ENCODE measurements around the gene TTBK2.
"Not testable (repeated sequence)": the region's sequence is repeated elsewhere in the genome, so short reads cannot be mapped to it uniquely, and the experiment has no call there.

The TTBK2 gene

DNA sequence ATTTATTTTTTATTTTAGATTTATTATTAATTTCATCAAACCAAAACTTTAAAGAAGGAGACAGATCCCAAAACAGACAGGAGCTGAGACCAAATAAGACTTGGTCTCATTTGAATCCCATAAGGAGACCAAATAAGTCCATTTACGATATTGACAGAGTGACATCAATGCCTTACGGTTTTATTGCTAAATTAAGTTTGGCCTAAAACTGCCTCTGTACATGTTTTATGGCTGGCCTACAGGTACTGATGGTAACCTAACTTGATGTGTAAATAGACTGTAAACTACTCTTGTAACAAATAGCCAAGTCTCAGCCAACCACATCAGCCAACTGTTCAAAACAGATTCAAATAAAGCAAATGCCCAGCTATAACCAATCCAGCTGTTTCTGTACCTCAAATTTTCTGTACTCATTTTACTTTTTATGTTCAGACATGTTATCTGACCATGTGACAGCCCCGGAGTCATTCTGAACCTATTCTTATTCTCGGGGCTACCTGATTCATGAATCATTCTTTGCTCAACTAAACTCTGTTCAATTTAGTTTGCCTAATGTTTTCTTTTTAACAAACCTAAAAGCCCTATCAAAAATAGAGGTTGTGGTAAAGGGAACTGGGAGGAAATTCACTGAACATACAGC, 94.2 kb downstream of the TTBK2 start:
- no peak for DNase-seq (ENCODE audit: low read depth in 2 of 2)

DNA sequence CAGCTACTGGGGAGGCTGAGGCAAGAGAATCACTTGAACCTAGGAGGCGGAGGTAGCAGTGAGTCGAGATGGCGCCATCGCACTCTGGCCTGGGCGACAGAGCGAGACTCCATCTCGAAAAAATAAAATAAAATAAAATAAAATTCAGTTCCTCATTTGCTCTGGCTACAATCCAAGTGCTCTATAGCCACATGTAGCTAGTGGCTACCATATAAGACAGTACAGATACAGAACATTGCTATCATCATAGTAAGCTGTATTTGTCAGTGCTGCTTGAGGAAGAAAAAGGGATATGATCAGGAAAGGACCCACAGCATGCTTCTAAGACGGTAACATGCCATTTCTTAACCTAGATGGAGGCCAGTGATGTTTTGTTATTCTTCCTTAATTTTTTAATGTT, 95.0 kb downstream of the TTBK2 start:
- no peak for DNase-seq (ENCODE audit: low read depth in 2 of 2)

DNA sequence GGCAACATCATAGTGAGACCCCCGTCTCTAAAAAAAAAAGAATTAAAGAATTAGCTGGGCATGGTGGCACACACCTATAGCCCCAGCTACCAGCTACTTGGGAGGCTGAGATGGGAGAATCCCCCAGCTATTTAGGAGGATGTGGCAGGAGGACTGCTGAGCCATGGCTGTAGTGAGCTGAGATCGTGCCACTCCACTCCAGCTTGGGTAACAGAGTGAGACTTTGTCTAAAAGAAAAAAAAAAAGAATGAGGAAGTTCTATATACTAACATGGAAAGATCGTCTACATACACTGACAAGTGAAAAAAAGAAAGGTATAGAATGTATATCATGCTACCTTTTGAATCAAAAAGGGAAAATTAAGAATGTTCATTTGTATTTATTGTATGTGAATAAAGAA, 99.8 kb downstream of the TTBK2 start:
- DNase-seq (ENCODE audit: low read depth in 2 of 2), result no peak

DNA sequence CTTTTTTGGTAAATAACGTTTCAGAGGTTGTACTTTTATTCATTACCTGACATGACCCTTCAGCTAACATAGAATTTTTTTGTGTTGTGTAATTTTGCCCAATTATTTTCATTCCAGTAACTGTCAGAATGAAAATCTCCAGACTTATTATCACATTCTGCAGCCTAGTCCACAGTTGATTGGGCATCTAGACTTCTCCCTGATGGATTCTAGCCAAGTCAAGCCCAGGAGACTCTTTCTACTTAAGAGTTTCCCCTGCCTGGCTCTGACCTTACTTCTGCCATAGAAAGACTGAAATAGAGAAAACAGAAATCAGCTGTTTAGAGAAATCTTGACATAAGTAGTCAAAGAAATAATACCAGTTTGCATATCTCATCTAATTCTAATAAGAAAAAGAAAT, 100.8 kb downstream of the TTBK2 start:
- DNase-seq (ENCODE audit: low read depth in 2 of 2), result no peak

DNA sequence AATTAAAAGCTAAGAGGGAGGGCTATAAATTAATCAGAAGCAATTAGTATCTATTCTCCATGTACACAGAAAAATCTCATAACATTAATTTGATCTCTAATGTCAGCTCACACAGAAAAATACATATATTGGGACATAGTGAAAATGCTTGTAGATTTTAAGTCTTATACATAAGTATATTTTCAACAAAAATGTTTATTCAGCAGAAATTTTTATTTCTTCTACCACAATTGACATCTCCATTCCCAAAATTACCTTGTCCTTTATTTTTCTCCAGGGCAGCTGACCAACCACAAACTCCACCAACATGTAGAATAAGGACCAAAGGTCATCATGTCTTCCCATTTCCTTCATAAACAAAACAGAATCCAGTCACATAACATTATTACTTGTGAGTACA, 109.1 kb downstream of the TTBK2 start:
- no peak for DNase-seq (ENCODE audit: low read depth in 2 of 2)

DNA sequence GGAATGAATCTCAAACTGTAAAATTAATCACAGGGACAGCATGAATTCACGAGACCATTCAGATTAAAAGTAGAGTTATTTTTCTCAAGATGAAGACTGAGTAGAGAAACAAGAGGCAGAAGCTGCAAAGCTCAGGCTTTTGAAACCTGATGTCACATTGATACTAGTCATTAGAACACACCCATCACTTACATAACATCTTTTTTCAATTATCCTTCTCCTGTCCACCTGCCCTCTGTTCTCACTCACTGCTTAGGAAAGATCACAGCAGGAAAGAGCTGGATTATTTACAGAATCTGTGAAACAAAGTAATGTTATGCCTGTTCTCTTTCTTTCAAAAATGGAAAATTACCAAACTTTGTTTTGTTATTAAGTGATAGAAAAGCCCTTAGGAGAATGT, 111.7 kb downstream of the TTBK2 start:
- DNase-seq (ENCODE audit: low read depth in 2 of 2), result no peak

DNA sequence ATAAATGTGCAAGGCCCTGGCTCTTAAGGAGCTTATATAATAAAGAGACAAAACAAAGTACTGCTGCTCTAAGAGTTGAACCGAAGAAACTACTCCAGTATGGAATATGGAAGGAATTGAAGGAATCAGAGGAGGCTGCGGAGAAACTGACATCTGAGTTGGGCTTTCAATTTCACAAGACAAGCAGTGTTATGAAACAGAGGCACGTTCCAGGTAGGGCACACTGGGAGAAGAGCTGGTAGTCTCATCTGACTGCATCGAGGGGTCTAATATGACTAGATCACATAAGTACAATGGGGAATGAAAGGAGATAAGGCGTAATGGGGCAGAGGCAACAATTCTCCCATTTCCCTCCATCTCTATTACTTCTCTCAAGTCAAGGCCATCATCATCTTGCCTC, 115.3 kb downstream of the TTBK2 start:
- DNase-seq (ENCODE audit: low read depth in 2 of 2), result no peak

DNA sequence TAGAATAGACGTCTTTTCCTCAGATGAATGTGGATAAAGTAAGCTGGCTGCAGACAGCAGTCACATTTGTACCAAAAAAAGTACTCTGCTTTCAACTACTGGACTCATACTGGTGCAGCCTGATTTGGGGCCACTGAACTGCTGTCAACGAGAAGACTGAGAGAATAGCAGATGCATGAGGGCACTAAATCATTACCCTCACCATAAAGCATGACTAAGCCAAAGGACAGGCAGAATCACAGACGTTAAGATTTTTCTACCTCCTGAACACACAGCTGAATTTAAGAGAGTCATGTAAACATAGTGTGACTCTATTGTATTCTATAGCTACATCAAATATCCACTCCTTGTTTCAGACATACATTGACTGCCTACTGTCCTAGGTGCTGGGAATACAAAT, 115.8 kb downstream of the TTBK2 start:
- no peak for DNase-seq (ENCODE audit: low read depth in 2 of 2)

DNA sequence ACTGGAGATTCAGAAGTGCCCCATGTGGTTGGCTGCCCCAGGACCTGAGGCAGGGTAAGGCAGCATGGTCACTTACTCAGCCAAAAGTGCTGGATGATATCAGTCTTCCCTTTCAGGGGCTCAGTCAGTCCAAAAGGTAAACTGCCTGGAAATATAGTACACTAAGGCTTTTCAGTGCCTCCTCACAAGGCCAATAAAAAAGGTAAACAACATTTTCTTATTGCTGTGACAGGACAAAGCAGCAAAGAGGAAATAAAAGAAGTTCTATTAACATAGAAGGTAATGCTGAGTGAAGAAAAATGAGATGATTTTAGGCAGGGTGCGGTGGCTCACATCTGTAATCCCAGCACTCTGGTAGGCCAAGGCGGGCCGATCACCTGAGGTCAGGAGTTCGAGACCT, 117.1 kb downstream of the TTBK2 start:
- no peak for DNase-seq (ENCODE audit: low read depth in 2 of 2)

DNA sequence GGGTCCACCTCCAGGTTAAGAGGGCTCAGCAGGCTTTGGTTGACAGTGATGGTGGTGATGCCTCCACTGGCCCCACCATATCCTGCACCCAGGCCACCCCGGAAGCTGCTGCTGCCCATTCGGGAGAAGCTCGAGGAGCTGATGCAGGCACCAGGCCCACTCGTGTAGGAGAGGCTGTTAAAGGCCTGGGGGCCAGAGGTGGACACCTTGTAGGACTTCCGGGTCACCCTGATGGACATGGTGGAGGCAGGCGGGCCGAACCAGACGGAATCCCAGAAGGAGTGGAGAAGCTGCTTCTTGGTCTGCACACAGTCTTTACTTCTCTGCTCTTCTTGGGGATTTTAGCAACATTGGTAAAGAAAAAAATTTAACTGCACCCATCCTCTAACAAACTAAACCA, 118.4 kb downstream of the TTBK2 start:
- no peak for DNase-seq (ENCODE audit: low read depth in 2 of 2)

DNA sequence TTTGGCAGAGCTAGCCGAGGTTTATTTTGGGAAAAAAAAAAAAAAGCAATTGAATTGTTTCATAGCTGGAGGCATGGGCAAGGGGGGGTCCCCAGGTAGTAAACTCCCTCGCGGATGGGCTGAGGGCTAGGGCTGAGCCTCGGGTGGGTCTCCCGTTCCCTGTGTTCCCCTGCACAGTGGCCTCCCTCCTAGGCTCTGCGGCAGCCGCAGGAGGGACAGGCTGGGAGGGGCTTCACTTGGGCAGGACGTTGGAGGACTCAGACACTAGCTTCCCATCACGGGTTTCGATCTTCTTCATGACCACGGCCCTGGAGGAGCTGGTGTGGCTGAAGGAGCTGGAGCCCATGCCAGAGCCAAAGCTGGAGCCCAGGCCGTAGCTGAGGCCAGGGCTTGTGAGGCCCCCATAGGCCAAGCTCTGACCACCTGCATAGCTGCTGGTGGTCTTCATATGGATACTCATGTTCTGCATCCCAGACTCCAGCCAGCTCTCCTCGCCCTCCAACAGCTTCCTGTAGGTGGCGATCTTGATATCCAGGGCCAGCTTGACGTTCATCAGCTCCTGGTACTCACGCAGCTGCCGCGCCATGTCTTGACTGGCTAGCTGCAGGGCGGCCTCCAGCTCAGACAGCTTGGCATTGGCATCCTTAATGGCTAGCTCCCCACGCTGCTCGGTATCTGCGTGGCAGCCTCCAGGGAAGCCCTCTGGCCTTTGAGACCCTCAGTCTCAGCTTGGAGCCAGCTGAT, 119.7 kb downstream of the TTBK2 start:
- no peak for DNase-seq (ENCODE audit: low read depth in 2 of 2)

DNA sequence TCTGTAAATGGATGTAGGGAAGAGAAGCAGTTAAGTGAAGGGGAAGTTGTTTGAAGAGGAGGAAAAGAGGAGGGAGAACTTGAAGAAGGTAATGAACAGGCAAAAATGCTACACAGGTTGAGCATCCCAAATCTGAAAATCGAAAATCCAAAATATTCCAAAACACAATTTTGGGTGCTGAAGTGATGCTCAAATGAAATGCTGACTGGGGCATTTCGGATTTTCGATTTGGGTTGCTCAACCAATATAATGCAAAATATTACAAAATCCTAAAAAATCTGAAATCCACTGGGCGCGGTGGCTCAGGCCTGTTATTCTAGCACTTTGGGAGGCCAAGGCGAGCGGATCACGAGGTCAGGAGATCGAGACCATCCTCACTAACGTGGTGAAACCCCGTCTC, 121.8 kb downstream of the TTBK2 start:
- DNase-seq (ENCODE audit: low read depth in 2 of 2), result no peak

DNA sequence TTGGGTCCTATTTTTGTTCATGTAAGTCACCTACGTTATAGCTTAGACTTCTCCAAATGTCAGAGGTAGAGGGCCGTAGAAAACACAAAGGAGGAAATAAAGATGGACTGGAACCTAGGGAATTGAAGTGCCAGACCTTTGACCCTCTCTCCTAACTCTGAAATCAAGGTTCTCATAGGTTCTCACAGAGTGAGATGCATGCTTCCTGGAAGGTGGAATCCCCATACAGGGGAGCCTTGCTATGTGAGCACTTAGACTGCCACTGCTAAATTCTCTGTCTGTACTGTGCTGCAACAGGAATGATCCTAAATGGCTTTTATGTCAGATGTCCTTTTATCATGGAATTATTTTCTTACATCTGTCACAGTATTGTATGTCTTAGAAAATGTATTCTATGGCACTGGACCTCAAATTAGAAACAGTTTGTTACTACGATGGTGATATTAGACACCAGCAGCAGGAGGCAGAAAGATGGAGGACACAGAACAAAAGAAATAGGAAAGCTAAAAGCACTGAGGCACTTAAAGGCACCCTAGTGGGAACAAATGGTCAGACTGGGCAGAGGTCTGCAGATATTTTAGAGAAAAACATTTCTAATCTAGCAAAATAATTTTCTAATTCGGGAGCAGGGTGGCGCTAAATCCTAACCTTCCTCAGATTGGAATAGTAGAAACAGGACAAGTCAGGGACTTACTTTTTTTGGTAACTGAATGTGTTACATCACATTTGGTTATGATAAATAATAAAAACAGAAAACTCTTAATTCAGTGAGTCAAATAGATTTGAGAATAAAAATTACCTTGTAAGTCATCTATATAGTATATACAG, 123.4 kb downstream of the TTBK2 start:
- DNase-seq (ENCODE audit: low read depth in 2 of 2), result no peak

DNA sequence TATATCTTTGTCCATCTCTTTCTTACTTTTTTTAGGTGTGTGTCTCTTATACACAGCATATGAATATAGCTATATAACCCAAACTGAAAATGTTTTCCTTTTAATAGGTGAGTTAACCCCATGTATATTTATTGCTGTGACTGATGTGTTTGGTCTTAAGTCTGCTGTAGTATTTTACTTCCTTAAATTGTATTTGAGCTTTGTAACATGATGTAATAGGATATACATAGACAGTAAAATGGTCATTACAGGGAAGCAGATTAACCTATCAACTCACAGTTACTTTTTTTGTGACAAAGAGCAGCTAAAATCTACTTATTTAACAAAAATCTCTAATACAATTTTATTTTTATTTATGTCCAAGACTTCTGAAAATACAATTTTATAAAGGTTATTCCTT, 131.9 kb downstream of the TTBK2 start:
- DNase-seq (ENCODE audit: low read depth in 2 of 2), result no peak

DNA sequence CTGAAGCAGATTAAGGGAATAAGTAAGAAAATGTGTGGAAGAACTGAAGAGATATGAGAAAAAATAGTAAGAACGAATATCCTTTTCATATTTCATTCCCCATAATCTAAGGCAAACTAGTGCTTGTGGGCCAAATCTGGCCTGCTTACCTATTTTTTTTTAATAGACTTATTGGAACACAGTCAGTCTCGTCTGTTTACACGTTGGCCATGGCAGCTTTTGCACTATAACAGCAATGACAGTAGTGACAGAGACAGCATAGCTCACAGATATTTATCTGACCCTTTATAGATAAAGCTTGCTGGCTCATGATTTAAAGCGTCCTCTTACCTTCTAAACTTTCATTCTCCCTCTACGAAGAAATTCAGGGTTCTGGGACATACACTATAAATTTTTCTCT, 133.6 kb downstream of the TTBK2 start:
- no peak for DNase-seq (ENCODE audit: low read depth in 2 of 2)

DNA sequence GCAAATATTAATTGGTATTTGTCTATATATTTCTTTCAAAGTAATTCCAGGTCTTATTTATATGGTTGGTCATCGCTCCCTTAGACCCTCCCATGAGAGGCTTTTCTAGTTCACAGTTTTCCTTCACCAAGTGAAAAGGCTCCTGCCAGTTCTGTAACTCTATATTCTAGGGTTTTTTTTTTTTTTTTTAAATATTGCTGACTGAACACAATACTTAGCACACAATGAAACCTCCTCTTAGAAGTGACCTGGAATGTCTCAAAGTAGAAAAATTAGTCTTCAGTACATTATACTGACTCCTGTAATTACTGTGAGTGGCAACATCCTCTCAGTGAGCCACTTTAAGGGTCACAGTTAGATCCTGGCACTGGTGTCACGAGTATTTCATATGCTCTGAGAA, 135.0 kb downstream of the TTBK2 start:
- DNase-seq (ENCODE audit: low read depth in 2 of 2), result no peak

DNA sequence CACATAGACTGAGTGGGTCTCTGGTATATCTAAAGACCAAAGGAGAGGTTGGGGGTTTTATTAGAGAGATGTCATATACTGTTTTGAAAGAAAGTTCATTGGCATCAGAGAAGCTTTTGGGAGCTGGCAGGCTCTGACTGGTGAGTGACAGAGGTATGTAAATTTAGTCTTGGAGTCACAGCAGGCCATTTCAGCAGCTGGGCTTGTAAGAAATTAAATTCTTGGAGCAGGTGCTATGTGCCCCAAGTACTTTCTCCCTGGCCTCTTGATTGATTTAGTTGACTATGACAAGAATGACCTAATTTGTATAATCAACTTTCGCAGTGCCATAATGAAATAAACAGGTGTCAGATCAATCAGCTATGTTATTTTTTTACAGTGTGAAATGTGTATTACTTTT, 135.9 kb downstream of the TTBK2 start:
- DNase-seq (ENCODE audit: low read depth in 2 of 2), result no peak

DNA sequence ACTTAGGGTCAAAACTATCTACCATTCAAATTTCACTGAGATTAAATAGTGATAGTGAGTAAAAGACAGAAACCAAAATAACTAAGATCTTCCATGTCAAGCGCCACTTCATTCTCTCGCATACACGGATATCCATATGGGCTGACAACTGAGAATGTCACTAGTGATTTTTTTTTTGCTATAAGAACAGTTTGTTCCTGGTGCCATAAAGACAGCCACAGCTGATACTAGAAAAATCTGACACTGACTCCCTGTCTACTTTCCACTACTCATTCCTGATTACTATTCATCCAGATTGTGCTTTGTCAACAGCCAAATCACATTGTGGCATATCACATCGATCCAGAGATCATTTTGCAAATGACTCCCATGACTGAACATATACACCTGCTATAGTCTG, 137.9 kb downstream of the TTBK2 start:
- DNase-seq (ENCODE audit: low read depth in 2 of 2), result no peak

DNA sequence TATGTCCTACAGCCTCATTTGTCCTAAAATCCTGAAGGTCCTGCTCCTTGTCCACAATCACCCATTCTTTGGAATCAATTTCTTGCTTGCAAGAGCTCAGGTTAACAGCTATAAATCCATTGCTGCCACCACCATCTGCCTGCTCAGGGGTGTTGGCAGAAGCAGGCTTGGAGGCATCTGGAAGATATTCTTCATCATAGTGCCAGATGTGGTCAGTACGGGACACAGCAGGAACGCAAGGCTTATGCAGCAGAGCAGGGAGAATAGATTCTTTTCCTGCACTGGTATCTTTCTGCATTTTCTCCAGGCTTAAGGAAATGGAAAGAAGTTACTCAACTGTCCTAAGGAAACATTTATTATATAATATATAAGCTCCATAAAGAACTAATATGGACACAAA, 145.2 kb downstream of the TTBK2 start:
- DNase-seq (ENCODE audit: low read depth in 2 of 2), result no peak

DNA sequence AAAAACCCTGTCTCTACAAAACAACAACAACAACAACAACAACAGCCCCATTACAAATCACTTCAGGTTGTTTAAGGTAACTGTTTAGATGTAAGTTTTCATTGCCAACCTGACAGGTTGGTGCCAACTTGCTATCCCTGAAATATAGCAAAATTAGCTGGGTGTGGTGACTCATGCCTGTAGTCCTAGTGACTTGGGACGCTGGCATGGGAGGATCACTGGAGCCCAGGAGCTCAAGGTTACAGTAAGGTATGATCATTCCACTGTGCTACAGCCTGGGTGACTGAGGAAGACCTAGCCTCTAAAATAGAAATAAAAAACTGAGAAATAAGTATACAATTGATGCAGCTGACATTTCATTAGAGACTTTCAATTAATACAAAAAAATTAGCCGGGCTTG, 147.7 kb downstream of the TTBK2 start:
- no peak for DNase-seq (ENCODE audit: low read depth in 2 of 2)

DNA sequence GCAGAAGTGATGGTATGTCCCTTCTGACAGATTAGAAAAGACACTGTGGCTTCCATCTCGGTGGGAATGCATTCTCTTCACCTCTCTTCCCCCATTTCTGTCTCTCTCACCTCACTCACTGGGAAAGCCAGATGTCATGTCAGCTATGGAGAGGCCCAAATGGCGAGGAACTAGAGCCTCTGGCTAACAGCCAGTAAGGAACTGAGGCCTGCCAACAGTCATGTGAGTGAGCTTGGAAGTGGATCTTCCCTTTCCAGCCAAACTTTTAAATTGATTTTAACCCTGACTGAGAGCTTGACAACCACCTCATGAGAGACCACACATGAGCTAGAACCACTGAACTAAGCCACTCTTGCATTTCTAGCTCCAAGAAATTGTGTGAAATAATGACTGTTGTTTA, 148.4 kb downstream of the TTBK2 start:
- DNase-seq (ENCODE audit: low read depth in 2 of 2), result no peak

DNA sequence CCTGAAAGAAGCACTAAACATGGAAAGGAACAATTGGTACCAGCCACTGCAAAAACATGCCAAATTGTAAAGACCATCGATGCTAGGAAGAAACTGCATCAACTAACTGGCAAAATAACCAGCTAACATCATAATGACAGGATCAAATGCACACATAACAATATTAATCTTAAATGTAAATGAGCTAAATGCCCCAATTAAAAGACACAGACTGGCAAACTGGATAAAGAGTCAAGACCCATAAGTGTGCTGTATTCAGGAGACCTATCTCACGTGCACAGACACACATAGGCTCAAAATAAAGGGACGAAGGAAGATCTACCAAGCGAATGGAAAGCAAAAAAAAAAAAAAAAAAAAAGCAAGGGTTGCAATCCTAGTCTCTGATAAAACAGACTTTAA, 154.5 kb downstream of the TTBK2 start:
- not testable (repeated sequence) for DNase-seq (ENCODE audit: low read depth in 2 of 2)

DNA sequence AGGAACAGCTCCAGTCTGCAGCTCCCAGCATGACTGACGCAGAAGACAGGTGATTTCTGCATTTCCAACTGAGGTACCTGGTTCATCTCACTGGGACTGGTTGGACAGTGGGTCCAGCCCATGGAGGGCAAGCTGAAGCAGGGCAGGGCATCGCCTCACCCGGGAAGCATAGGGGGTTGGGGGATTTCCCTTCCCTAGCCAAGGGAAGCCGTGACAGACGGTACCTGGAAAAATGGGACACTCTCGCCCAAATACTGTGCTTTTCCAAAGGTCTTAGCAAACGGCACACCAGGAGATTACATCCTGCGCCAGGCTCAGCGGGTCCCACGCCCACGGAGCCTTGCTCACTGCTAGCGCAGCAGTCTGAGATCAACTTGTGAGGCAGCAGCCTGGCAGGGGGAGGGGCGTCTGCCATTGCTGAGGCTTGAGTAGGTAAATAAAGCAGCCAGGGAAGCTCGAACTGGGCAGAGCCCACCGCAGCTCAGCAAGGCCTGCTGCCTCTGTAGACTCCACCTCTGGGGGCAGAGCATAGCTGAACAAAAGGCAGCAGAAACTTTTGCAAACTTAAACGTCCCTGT, 156.3 kb downstream of the TTBK2 start:
- DNase-seq (ENCODE audit: low read depth in 2 of 2), result not testable (repeated sequence)
